Measurements from ENCODE around the gene SLFN12L.
A peak's percentile ranks its signal among the peaks of the same experiment; 100 is the strongest.
"Not testable (repeated sequence)": the region's sequence is repeated elsewhere in the genome, so short reads cannot be mapped to it uniquely, and the experiment has no call there.

SLFN12L gene

DNA sequence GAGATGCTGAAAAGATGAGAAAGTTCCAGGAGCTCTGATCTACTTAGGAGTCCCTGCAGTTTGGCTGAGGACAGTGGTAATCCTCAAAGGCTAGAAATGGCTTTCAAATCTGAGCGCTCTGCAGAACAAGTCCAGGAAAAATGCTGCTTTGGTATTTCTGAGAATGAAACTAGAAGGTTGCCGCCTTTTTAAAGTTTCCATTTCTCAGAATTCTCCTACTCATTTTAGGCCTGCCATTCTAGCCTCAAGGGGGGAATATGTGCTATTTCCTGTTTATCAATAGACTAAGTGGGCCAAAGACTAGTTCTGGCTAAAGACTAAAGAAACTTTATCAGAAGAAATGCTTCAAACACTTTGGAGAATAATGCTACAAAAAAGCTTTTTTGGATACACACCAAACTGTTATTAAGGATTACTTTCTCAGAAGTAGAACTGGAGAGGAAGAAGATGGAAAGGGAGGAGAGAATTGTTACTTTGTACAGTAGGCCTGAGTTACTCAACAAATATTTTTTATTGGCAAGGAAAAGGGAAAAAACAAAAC, at the start of gene SLFN12L:
SLFN12L (minus strand) TSS at position 78 of the 541 bp plus-strand sequence. CDS start 15,314 bp downstream, outside the sequence.
- no peaks in the 10 kb centered on the region for H3K9me3 ChIP-seq (ENCODE audit: control insufficient read depth, insufficient read depth, low read length)
- no peaks in the 10 kb centered on the region for H3K4me1 ChIP-seq (ENCODE audit: insufficient read depth, low read length)
- no peak within 1 kb of the TSS for H3K9ac ChIP-seq (ENCODE audit: low read depth, low read length)
- H3K36me3 ChIP-seq (ENCODE audit: insufficient read depth, low read length): no peaks in the 10 kb centered on the region

DNA sequence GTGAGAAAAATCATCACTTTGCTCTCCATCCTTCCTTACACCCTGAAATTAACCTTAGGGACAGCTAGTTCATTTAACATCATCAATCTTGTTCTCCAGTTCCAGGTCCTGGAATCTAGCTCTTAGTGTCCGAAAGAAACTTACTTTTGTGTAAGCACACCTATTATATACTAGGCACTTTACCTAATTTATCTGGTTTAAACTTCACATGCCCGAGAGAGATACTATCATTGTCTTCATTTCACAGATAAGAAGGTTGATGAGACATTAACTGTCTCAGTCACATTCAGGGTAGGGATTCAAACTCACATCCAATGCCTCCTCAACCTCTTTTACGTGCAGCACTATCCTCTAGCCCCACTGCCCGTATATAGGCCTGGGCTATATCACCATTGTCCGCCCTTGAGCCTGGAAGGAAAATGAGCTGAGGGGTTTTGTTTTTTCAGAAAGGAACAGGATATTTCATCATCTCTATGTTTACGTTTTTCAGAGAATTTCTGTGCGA, 49.1 kb upstream of the SLFN12L start:
- no peaks in the 10 kb centered on the region for H3K9me3 ChIP-seq (ENCODE audit: control insufficient read depth, insufficient read depth, low read length)

DNA sequence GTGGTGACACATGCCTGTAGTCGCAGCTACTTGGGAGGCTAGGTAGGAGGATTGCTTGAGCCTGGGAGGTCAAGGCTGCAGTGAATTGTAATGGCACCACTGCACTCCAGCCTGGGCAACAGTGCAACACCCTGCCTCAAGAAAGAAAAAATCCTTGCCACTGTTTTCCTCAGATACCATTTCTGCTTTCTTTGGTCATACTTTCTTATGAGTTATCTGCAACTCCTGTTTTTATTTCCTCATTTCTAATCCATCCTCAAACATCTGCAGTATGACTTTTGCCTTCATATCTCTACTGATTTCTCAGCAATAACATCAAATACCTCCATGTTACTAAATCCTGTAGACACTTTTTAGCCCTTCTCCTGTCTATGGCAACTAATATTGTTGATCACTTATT, 46.6 kb upstream of the SLFN12L start:
- Histone ChIP-seq H3K4me1 (ENCODE audit: insufficient read depth, low read length) (0 out of 2 replicates have a peak, but pooled peaks cover 6% of the 10 kb centered on the region), H3K36me3 (ENCODE audit: insufficient read depth, low read length) (no peaks in the 10 kb centered on the region), H3K9ac (ENCODE audit: low read depth, low read length) (no peak overlapping the region), H3K9me3 (ENCODE audit: control insufficient read depth, insufficient read depth, low read length) (no peaks in the 10 kb centered on the region)

More for the DNA sequence above, 49.1 kb upstream of the SLFN12L start:
- H3K4me1 ChIP-seq (ENCODE audit: insufficient read depth, low read length): peaks cover 12% of the 10 kb centered on the region
- peak overlapping the region; percentile 98 for H3K9ac ChIP-seq (ENCODE audit: low read depth, low read length)
- no peaks in the 10 kb centered on the region for H3K36me3 ChIP-seq (ENCODE audit: insufficient read depth, low read length)

DNA sequence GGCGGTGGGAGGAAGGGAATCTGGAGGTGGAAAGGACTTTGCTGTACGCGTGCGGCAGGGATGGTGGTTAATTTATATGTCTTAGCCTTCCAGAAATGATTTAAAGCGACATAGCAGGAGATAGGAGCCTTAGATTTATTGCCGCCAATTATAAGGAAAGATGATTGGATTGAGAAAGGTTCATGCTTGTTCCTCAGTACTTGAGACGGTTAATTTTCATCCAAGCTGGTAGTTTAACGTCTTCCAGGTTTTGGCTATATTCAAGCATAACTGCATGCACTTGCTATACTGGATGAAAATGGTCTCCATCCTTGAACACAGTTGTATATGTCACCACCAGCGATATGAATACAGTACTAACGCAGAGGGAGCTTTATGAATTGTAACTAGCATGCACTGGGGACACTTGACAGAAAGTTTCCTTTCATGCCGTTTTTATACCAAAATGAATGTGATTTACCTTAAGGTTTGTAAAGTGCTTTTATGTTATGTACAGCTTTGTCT, 41.5 kb upstream of the SLFN12L start:
- no peaks in the 10 kb centered on the region; the same call in 1 of the 2 replicates for H3K36me3 ChIP-seq (ENCODE audit: insufficient read depth, low read length)
- peak overlapping the region; percentile 86 for H3K9ac ChIP-seq (ENCODE audit: low read depth, low read length)
- no peaks in the 10 kb centered on the region for H3K9me3 ChIP-seq (ENCODE audit: control insufficient read depth, insufficient read depth, low read length)

DNA sequence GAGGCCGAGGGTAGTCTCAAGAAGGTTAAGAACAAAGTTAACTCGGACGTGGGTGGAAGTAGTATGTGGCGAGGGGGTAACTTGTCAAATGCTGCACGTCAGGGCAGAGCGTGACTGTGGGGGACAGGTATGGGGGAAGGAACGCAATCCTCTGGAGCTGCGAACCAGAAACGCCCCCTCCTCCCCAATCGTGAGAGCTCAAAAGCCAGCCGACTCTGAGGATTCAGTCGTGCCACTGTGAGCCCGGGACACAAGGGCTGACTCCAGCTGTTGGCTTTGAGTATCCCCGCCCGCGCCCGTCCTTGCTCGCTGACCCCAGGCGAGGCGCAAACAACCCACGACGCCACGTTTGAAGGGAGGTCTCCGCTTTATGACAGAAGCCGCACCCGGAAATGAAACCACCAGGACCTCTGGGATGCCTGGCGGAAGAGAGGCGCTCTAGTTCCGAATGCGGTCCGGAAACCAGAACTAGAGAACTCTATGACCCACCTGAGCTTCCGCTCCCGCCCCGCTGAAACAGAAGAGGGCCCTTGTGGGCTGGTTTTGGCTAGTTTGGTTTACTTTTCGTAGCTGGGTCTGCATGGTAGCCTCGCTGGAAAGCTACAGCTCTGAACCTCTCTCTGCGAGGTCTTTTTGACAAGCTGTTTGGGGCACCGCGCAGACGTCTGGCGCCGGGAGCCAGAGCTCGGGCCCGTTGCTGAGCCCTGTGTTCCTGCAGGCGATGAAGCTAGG, 40.9 kb upstream of the SLFN12L start, which contains the start of gene PEX12:
PEX12 (minus strand) TSS at position 375 of the 732 bp plus-strand sequence. CDS start 550 bp downstream, outside the sequence.
- no peaks in the 10 kb centered on the region for H3K9me3 ChIP-seq (ENCODE audit: control insufficient read depth, insufficient read depth, low read length)
- H3K4me1 ChIP-seq (ENCODE audit: insufficient read depth, low read length): peaks cover 4% of the 10 kb centered on the region; the same call in 1 of the 2 replicates

More for the DNA sequence above, 41.5 kb upstream of the SLFN12L start:
- peaks cover 4% of the 10 kb centered on the region; the same call in 1 of the 2 replicates for H3K4me1 ChIP-seq (ENCODE audit: insufficient read depth, low read length)

DNA sequence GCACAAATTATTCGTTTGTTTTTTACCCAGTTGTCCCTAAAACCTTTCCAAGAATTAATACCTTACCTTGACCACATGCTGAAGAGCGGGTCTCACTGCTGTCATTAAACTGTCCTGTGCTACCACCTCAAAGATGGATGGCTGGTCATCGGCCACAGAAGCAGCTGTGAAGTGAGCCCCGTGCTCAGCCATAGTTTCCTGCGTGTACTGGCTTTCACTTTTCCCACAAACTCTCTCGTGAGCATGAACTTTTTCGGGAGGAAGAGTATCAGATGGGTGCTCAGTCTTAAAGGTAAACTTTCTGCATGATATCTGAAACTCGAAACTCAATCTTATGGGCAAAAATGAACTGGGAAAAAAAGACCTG, 40.3 kb upstream of the SLFN12L start:
- no peaks in the 10 kb centered on the region for H3K9me3 ChIP-seq (ENCODE audit: control insufficient read depth, insufficient read depth, low read length)
- peak overlapping the region; percentile 86 for H3K9ac ChIP-seq (ENCODE audit: low read depth, low read length)
- no peaks in the 10 kb centered on the region; the same call in 1 of the 2 replicates for H3K36me3 ChIP-seq (ENCODE audit: insufficient read depth, low read length)
- H3K4me1 ChIP-seq (ENCODE audit: insufficient read depth, low read length): peaks cover 4% of the 10 kb centered on the region; the same call in 1 of the 2 replicates

More for the DNA sequence above, 40.9 kb upstream of the SLFN12L start, which contains the start of gene PEX12:
- H3K9ac ChIP-seq (ENCODE audit: low read depth, low read length): peak within 1 kb of the TSS; percentile 86
- no peaks in the 10 kb centered on the region; the same call in 1 of the 2 replicates for H3K36me3 ChIP-seq (ENCODE audit: insufficient read depth, low read length)

DNA sequence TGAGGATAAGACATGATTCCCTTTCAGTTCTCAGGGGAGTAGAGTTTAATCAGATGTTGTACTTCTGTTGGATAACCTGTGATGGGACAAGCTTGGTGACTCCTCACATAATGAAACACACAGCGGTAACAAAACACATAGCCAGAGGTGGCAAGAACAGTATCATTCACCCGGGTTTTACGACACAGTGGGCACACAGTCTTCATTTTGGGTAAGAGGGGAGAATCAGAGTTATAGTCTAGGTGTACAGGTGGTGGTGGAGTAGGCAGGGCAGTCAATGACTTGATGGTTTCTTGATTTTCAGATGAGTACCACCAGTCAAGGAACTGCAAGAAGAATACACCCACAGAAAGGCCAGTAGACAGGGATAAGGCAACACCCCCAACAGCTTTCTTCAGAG, 38.3 kb upstream of the SLFN12L start:
- Histone ChIP-seq H3K9me3 (ENCODE audit: control insufficient read depth, insufficient read depth, low read length) (no peaks in the 10 kb centered on the region), H3K9ac (ENCODE audit: low read depth, low read length) (no peak overlapping the region), H3K36me3 (ENCODE audit: insufficient read depth, low read length) (no peaks in the 10 kb centered on the region; the same call in 1 of the 2 replicates), H3K4me1 (ENCODE audit: insufficient read depth, low read length) (peaks cover 4% of the 10 kb centered on the region; the same call in 1 of the 2 replicates)

DNA sequence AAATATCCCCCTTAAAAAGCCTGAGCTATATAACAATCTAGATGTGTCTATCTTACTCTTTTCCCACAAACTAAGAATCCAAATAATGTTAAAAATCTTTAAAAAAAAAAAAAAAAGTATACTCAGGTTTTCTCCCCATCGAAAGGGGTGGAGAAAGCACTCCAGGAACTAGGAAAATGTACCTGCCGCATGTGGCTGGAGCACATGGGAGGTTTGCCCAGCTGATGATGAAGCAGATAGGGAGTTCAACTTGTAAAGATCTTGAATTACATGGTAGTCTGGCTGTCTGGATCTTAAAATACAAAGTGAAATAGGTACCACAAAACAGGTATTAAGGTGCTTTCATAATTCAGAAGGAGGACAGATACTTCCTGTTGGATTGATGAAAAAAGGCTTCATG, 31.9 kb upstream of the SLFN12L start:
- Histone ChIP-seq H3K36me3 (ENCODE audit: insufficient read depth, low read length) (no peaks in the 10 kb centered on the region), H3K9ac (ENCODE audit: low read depth, low read length) (no peak overlapping the region; the same call in 1 of the 2 replicates), H3K9me3 (ENCODE audit: control insufficient read depth, insufficient read depth, low read length) (no peaks in the 10 kb centered on the region)

DNA sequence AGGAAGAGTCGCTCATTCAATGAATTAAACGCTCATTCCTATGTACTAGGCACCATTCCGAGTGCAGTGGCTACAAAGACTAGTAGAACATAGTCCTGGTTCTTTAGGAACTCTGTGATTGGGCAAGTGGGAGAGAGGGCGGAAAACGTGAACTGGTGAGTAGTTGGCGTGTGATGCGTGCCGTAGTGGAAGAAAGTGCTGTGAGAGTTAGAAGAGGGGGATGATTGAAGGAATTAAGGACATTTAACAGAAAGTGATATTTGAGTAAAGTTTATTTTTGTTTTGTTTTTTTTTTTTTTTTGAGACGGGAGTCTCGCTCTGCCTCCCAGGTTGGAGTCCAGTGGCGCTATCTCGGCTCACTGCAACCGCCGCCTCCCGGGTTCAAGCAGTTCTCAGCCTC, 31.1 kb upstream of the SLFN12L start:
- peaks cover 7% of the 10 kb centered on the region for H3K4me1 ChIP-seq (ENCODE audit: insufficient read depth, low read length)
- H3K9me3 ChIP-seq (ENCODE audit: control insufficient read depth, insufficient read depth, low read length): no peaks in the 10 kb centered on the region
- H3K9ac ChIP-seq (ENCODE audit: low read depth, low read length): peak overlapping the region; percentile 89
- H3K36me3 ChIP-seq (ENCODE audit: insufficient read depth, low read length): no peaks in the 10 kb centered on the region

More for the DNA sequence above, 31.9 kb upstream of the SLFN12L start:
- H3K4me1 ChIP-seq (ENCODE audit: insufficient read depth, low read length): peaks cover 7% of the 10 kb centered on the region

DNA sequence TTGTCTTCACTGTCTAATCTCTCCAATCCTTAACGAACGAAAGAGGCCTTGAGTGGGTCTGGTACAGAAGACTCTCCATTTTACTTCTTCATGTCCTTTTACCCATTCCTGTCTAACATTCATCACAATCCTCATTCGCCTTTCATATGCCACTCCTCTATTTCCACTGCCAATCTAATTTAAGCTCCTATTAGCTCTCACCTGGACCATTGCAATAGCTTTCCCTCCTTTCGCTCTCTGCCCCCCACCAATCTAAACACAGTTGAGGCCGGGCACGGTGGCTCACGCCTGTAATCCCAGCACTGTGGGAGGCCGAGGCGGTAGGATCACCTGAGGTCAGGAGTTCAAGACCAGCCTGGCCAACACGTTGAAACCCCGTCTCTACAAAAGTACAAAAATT, 29.5 kb upstream of the SLFN12L start:
- H3K36me3 ChIP-seq (ENCODE audit: insufficient read depth, low read length): no peaks in the 10 kb centered on the region
- H3K4me1 ChIP-seq (ENCODE audit: insufficient read depth, low read length): peaks cover 7% of the 10 kb centered on the region
- H3K9me3 ChIP-seq (ENCODE audit: control insufficient read depth, insufficient read depth, low read length): no peaks in the 10 kb centered on the region
- peak overlapping the region; percentile 89; the same call in 1 of the 2 replicates for H3K9ac ChIP-seq (ENCODE audit: low read depth, low read length)

DNA sequence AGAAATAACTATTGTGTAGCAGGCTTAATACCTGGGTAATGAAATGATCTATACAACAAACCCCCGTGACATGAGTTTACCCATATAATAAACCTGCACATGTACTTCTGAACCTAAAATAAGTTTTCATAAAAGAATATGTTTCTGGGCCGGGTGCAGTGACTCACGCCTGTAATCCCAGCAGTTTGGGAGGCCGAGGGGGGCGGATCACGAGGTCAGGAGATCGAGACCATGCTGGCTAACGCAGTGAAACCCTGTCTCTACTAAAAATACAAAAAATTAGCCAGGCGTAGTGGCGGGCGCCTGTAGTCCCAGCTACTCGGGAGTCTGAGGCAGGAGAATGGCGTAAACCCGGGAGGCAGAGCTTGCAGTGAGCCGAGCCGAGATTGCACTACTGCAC, 25.7 kb upstream of the SLFN12L start:
- not testable (repeated sequence) for H3K9me3 ChIP-seq (ENCODE audit: control insufficient read depth, insufficient read depth, low read length)

DNA sequence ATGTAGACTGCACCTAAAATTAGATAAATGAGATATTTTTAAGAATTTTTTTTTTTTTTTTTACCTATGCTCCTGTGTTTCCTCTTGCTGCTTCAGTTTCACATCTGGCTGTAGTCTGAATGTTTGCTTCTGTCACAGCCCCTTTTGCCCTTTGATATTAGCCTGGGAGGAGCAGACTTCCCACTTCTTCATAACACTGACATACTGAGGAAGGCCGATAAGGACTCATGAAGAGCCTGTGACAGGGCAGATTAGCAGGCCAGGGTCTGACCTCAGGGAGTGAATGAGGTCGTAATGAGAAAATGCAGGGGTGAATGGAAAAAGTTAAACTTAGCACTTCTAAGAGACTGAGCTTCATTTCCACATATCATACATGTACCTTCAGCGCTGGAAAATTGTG, 23.2 kb upstream of the SLFN12L start, which contains the start of gene SLFN14:
SLFN14 (minus strand) TSS at position 117 of the 400 bp plus-strand sequence. CDS start 2,757 bp downstream, outside the sequence.
- Histone ChIP-seq H3K36me3 (ENCODE audit: insufficient read depth, low read length) (no peaks in the 10 kb centered on the region), H3K9ac (ENCODE audit: low read depth, low read length) (no peak within 1 kb of the TSS), H3K9me3 (ENCODE audit: control insufficient read depth, insufficient read depth, low read length) (no peaks in the 10 kb centered on the region), H3K4me1 (ENCODE audit: insufficient read depth, low read length) (no peaks in the 10 kb centered on the region)

More for the DNA sequence above, 25.7 kb upstream of the SLFN12L start:
- H3K9ac ChIP-seq (ENCODE audit: low read depth, low read length); H3K4me1 ChIP-seq (ENCODE audit: insufficient read depth, low read length); H3K36me3 ChIP-seq (ENCODE audit: insufficient read depth, low read length): not testable (repeated sequence)

DNA sequence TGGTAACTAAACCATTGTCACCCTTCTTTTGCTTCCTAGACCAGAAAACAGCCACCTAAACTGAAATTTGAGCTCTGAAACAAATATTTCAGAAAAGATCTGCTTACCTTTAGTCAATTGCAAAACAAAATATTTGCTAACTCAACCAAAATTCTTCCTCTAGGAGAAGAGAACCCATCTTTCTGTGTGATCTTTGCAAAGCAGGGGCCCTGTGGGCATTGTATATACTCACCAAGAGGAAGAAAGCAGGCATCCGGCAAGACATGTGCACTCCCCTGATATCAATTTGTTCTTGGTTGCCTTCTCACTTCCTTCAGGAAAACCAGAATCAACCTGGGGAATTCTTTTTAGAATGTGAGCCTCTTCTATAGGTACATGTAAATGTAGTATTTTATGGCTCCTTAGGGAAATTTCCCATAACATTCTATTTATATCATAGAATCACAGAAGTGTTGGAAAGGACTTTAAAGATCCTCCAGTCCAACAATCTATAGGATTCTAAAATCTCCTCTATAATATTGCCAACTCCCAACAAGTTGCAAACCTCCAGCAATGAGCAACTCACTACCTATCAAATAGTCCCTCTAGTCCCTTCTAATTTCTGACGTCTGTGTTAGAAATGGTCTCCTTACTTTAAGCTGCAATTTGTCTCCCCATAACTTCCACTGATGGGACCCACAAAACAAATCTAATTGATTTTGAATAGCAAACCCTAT, 22.2 kb upstream of the SLFN12L start:
- Histone ChIP-seq H3K9ac (ENCODE audit: low read depth, low read length) (no peak overlapping the region), H3K4me1 (ENCODE audit: insufficient read depth, low read length) (no peaks in the 10 kb centered on the region), H3K9me3 (ENCODE audit: control insufficient read depth, insufficient read depth, low read length) (no peaks in the 10 kb centered on the region), H3K36me3 (ENCODE audit: insufficient read depth, low read length) (no peaks in the 10 kb centered on the region)

DNA sequence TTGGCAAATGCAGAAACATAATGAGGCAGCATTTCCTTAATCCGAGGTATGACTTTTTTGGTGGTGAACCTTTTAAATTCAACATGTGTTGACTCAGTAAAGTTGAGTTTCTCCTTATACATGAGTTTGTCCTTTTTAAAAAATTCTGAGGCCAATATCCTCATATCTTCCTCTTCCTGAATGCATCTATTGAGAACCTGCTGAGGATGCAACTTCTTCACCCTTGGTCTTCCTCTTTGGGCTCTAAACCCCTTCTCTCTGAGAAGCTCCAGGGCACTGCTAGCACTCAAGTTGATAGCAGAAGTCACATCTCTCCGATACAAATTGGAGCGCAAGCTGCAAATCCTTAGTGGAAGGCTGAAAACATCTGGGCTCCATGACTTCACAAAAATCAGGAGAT, 19.9 kb upstream of the SLFN12L start:
- H3K9ac ChIP-seq (ENCODE audit: low read depth, low read length): no peak overlapping the region
- no peaks in the 10 kb centered on the region for H3K9me3 ChIP-seq (ENCODE audit: control insufficient read depth, insufficient read depth, low read length)
- H3K36me3 ChIP-seq (ENCODE audit: insufficient read depth, low read length): no peaks in the 10 kb centered on the region
- 0 out of 2 replicates have a peak, but pooled peaks cover 4% of the 10 kb centered on the region for H3K4me1 ChIP-seq (ENCODE audit: insufficient read depth, low read length)
